ENCODE measurements around the gene CRHR1.

CRHR1 gene

DNA sequence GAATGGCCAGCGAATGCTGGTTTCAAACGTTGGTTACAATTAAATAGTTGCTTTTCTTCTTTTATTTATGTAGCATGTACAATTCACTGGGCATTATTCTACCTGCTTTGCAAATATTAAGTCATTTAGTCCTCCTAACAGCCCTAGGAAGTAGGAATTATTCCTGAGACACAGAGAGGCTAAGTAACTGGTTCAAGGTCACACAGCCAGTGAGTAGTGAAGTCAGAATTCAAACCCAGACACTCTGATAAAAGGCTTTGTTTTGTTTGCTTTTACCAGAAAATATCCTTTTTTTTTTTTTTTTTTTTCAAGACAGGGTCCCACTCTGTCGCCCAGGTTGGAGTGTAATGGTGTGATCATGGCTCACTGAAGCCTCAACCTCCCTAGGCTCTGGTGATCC is 2.2 kb downstream of the CRHR1 start:
- TF ChIP-seq ZNF624 (tag by site-specific recombination; IDR thresholded peaks at IDR 0.05) = no peak
- TF ChIP-seq ZNF768 (tag by site-specific recombination; IDR thresholded peaks at IDR 0.05) = peak; percentile 60; the same call in 1 of the 2 replicates
- TF ChIP-seq ZFP69B (tag by site-specific recombination; IDR thresholded peaks at IDR 0.05) = no peak
- no peak for TF ChIP-seq REPIN1 (tag by site-specific recombination; IDR thresholded peaks at IDR 0.05; ENCODE audit: low read depth)
- TF ChIP-seq ZNF585B (tag by site-specific recombination; IDR thresholded peaks at IDR 0.05) = peak; percentile 32
- TF ChIP-seq YY2 (tag by site-specific recombination; IDR thresholded peaks at IDR 0.05) = no peak
- no peak overlapping the region for H3K4me3 ChIP-seq (ENCODE audit: low read depth, low read length)
- H3K36me3 ChIP-seq (ENCODE audit: control insufficient read depth in 2 of 2, insufficient read depth in 1 of 2, low read length in 2 of 2) = no peaks in the 10 kb centered on the region
- ChIA-PET POLR2A (no interaction called here), CTCF (interaction anchor here (0.7 kb wide), 1 partner anchor 114 kb away, joined by 3 read pairs; no protein-coding TSS in a partner anchor)
- no peak overlapping the region for H3K27ac ChIP-seq (ENCODE audit: extremely low read depth, low read depth, low read length)
- no peaks in the 10 kb centered on the region for H3K9me3 ChIP-seq (ENCODE audit: control insufficient read depth, insufficient read depth, low read depth, low read length)
- peaks cover 1% of the 10 kb centered on the region; the same call in 1 of the 2 replicates for H3K4me1 ChIP-seq (ENCODE audit: control insufficient read depth, insufficient read depth, low read length)

- no peak for TF ChIP-seq ZNF701 (tag by site-specific recombination; IDR thresholded peaks at IDR 0.05)
- TF ChIP-seq ZNF660 (tag by site-specific recombination; IDR thresholded peaks at IDR 0.05) = no peak
- TF ChIP-seq KLF8 (tag by site-specific recombination; IDR thresholded peaks at IDR 0.05) = no peak
- no peak for TF ChIP-seq ZNF555 (tag by site-specific recombination; conservative IDR thresholded peaks at IDR 0.05)
- no peak for TF ChIP-seq ZNF777 (tag by site-specific recombination; IDR thresholded peaks at IDR 0.05; ENCODE audit: borderline replicate concordance)
- TF ChIP-seq ZBTB1 (tag by site-specific recombination; IDR thresholded peaks at IDR 0.05) = no peak
- no peak for TF ChIP-seq HOXD13 (CRISPR knock-in tag; IDR thresholded peaks at IDR 0.05; ENCODE audit: borderline replicate concordance)
- peak; percentile 51 for TF ChIP-seq PRDM1 (tag by site-specific recombination; IDR thresholded peaks at IDR 0.05)
- no peak for TF ChIP-seq ZNF248 (tag by site-specific recombination; IDR thresholded peaks at IDR 0.05)
- TF ChIP-seq WT1 (tag by site-specific recombination; IDR thresholded peaks at IDR 0.05) = no peak
- no peak for TF ChIP-seq ZNF433 (tag by site-specific recombination; IDR thresholded peaks at IDR 0.05; ENCODE audit: low read depth)
- TF ChIP-seq KLF9 (tag by site-specific recombination; IDR thresholded peaks at IDR 0.05; ENCODE audit: low read depth) = no peak
- TF ChIP-seq ZNF544 (tag by site-specific recombination; IDR thresholded peaks at IDR 0.05) = no peak
- TF ChIP-seq ZSCAN4 (tag by site-specific recombination; IDR thresholded peaks at IDR 0.05) = peak; percentile 68
- no peak for TF ChIP-seq ZNF521 (tag by site-specific recombination; IDR thresholded peaks at IDR 0.05)
- TF ChIP-seq ZNF610 (tag by site-specific recombination; IDR thresholded peaks at IDR 0.05; ENCODE audit: borderline replicate concordance) = no peak
- ChIA-PET POLR2A (no interaction called here), CTCF (interaction anchor here (0.7 to 1.3 kb wide), 2 partner anchors 44 to 113 kb away, joined by 3 to 4 read pairs; no protein-coding TSS in a partner anchor)
- no peaks in the 10 kb centered on the region for H3K9me3 ChIP-seq (ENCODE audit: control insufficient read depth, insufficient read depth, low read depth, low read length)
- H3K27ac ChIP-seq (ENCODE audit: extremely low read depth, low read depth, low read length) = no peak overlapping the region
- H3K36me3 ChIP-seq (ENCODE audit: control insufficient read depth in 2 of 2, insufficient read depth in 1 of 2, low read length in 2 of 2) = no peaks in the 10 kb centered on the region
- H3K4me3 ChIP-seq (ENCODE audit: low read depth, low read length) = no peak overlapping the region
- peaks cover 3% of the 10 kb centered on the region; the same call in 1 of the 2 replicates for H3K4me1 ChIP-seq (ENCODE audit: control insufficient read depth, insufficient read depth, low read length)
These were observed 2.9 kb downstream of the CRHR1 start for GRCh38 chr17:45787044-45787443.

DNA sequence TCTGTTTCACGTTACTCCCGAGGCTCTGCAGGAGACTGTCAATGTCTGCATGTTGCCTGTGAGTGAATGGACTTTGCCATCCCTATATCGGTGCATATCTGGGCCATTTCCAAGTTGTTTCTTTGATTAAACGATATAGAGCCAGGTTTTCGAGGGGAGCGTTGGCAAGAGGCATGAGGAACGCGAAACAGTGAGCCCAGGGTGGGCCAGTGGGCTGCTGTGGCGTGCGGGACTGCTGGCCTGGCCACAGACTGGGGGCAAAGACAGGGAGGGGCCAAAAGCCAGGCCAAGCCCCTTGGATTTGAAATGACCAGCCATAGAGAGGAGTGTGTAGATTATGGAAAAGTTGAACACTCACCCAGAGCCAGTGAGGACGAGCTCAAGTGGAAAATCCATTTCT is 3.5 kb downstream of the CRHR1 start:
- Histone ChIP-seq H3K9me3 (ENCODE audit: control insufficient read depth, insufficient read depth, low read depth, low read length) (no peaks in the 10 kb centered on the region), H3K27ac (ENCODE audit: extremely low read depth, low read depth, low read length) (no peak overlapping the region), H3K4me3 (ENCODE audit: low read depth, low read length) (no peak overlapping the region), H3K36me3 (ENCODE audit: control insufficient read depth in 2 of 2, insufficient read depth in 1 of 2, low read length in 2 of 2) (no peaks in the 10 kb centered on the region), H3K4me1 (ENCODE audit: control insufficient read depth, insufficient read depth, low read length) (peaks cover 3% of the 10 kb centered on the region; the same call in 1 of the 2 replicates)
- no peak for TF ChIP-seq ZNF473 (tag by site-specific recombination; IDR thresholded peaks at IDR 0.05)
- TF ChIP-seq ZBTB17 (tag by site-specific recombination; IDR thresholded peaks at IDR 0.05) = peak; percentile 66
- TF ChIP-seq ZNF768 (tag by site-specific recombination; IDR thresholded peaks at IDR 0.05) = no peak
- POLR2A ChIA-PET = no interaction called here
- CTCF ChIA-PET = interaction anchor here (0.6 to 1.3 kb wide), 3 partner anchors 15 to 123 kb away, joined by 4 to 5 read pairs (median 4); no protein-coding TSS in a partner anchor
